Epithelial cell of prostate (primary cell): Measurements from ENCODE around the gene CEP85L.

ENCODE experiments used
- DNase-seq: peaks from one replicate; pipeline ENCODE4 v3.0.0-alpha.2; 2011; ENCODE audit warnings: low read depth, low spot score
- H3K27ac ChIP-seq: fragments of 450-650 bp; 2 replicates; pipeline ENCODE4 v1.5.1; 2017; ENCODE audit warnings: mild to moderate bottlenecking

CEP85L gene

DNA sequence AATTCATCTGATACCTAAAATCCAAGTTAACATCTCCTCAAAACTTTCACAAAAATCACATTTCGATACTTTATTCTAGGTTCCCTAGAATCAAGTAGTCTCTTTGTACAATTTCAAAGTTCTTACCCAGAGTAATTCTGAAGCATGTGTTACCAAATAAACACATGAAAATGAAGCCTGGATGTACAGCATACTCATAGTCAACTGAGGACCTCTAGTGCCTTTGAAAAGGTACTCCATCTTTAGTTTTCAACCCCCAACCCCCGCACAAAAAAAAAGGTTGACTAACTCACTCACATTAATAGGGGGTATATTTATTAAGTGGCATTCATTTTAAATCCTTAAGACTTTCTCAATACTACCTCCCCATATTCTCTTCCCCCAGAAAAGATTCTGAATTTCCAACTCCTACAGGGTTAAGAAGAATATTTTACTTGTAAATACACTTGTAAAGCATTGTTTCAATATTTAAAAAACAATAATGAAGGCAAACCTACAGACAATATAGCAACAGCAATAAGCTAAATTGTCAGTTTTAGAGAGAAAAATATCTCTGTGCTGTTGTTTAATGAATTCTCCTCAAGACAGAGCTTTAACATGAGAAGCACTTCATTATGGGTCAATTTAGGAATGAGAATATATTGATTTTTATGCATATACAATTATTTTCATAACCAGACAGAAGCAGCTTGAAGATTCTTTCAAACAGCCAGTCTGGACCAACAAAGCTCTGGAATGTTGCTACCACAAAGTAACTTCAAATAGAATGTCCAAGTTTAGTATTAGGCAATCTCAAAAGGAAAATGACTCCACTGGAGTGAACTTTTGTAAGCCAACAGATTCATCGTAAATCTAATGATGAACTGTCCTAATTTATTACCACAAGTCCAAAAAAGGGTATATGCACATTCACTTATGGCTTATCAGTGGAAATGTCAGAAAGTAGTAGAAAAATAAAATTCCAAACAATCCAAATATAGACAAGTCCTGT, 100.0 kb downstream of the CEP85L start:
- DNase-seq = no peak
- H3K27ac ChIP-seq = no peak overlapping the region

DNA sequence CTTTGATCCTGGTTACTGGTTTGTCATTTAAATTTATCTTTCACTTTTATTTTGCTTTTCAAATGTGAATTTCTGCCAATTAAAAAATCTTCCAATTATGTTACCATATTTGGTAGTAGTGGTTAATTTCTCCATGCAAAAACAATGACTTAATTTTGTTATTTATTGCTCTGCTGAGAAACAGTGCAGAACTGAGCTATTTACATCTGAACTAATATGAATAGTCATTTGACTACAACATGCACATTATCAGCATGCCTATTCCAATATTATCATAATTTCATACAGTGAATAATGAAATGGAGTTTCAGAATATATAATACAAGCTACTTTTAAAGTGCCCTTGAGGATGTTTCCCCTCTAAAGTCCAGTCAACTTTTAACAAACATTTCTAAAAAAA, 102.8 kb downstream of the CEP85L start:
- no peak overlapping the region for H3K27ac ChIP-seq
- no peak for DNase-seq

DNA sequence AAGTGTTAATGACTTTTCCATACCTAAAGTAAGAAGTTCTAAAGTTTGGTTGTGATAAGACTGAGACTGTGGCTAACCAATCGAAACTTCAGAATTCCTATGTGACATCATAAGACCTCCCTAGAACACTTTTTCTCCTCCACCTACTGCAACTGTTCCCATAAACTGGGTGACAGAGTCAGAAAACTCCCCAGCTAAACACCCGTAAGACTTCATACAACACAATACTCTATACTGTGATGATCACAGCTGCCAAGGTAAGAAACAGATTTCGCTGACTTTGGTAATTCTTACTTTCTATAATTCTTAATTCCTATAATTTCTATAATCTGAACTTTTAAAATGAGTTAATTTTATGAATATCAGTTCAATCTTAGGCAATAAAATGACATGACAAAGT, 103.3 kb downstream of the CEP85L start, which contains the start of gene PLN:
Gene PLN (plus strand): TSS at position 161 of the 400 bp plus-strand sequence. CDS start 10,626 bp downstream, outside the sequence.
- no peak within 1 kb of the TSS for H3K27ac ChIP-seq
- DNase-seq = no peak

DNA sequence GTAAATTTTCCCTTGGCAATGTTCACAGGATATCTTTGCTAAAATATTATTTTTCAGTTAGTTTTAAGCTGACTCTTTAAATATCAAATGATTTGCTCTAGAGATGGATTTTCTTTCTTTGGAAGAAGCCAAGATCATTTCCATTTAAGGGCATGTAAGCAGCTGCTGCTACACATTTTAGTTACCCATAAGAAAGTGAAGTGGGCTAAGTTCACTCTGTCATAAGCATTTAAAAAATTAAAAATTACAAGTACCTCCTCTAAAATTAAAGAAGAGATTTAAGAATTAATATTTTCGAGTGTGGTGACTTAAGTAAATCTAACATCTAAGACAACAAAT, 104.5 kb downstream of the CEP85L start:
- no peak for DNase-seq
- H3K27ac ChIP-seq = no peak overlapping the region

DNA sequence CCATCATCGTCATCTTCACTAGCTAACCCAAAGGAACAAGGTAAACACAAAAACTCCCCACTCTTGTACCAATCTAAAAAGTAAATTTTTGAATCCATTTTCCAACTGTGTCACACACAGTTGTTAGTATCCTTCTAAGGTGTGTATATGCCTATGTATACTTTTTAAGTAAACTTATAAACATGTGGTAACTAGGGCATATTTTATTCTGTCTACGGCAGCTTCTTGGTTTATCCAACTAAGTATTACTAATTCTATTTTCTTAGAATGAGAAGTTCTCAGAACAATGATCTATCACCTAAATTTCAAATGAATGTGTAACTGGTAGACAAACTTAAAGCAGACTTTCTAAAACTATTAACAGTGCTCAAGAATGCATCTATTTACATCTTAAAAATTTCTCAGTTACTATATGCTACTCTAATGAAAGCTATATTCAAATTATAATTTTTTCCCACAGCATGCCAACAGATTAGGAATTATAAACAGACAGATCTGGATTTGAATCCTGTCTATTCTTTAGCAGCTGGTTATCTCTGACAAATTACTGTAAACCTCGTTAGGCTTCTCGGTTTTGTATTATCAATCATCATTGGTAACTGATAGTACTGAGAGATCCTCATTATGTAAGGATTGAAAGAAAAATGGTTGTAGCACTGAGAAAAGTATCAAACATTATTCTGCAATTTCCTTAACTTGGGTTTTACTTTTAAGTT, 105.1 kb downstream of the CEP85L start:
- H3K27ac ChIP-seq = no peak overlapping the region
- DNase-seq = no peak

DNA sequence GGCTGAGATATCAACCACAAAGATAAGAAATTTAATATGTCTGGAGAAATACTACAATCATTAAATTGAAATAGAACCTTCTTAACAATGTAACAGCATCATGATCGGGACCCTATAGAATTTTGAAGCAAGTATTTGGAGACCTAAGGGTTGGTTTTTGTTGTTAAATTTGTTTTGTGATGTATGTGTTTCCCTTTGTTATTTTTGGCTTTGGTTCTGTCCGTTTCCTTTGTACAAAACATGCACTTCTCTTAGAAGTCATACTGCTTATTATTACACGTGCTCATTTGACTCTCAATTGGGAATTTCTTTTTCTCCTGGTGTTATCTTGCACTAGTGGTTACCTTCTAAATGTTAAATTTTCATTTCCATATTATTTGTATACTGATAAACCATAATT, 107.3 kb downstream of the CEP85L start:
- DNase-seq = no peak

DNA sequence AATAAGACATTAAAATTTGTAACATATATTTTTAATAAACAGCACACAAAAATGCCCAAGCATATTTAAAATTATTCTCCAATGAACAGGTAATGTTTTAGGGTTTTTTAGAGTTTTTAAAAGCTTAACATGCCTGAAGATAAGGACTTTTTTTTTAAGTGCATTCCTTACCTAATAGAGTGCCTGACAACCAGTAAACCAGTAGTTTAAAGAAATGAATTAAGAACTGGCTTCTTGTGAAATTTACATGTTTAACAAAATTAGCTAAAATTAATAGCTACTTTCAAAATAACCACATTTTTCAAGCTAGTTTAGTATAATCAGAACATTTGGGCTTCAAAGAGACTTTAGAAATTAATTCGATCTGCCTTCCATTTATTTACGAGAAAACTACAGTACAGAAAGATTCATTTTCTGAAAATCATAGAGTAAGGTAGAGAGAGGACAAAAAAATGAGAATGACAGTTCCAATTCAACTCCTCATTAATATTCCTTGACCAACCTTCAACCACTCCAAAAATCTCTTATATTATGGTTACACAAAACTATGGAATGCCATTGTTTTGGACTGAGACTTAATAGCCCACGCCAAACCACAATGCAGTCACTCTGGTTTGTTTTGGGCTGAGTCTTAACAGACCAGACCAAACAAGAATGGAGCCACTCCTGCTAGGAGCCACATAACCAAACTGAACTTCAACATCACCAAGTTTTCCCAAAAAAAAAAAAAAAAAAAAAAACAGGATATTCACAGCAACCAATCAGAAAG, 109.0 kb downstream of the CEP85L start:
- peak; percentile 6 for DNase-seq
- H3K27ac ChIP-seq = no peak overlapping the region

More for the DNA sequence above, 107.3 kb downstream of the CEP85L start:
- no peak overlapping the region for H3K27ac ChIP-seq

DNA sequence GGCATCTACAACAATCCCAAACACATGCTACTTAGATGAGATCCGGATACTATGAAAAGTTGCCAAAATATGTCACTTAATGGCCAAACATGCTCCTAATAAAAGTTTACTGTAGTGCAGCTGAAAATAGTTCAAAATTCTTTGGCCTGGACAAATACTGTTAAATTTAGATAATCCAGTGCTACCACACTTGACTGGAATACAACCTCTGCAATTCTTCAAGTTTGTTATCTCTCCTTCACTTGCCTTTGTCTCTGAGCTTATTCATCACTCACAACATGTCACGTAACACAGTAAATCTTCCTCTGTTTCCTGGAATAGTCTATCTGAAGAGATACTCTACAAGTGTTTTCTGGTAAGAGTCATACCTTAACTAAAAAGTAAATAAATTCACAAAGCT, 113.8 kb downstream of the CEP85L start:
- H3K27ac ChIP-seq = no peak overlapping the region
- DNase-seq = no peak

DNA sequence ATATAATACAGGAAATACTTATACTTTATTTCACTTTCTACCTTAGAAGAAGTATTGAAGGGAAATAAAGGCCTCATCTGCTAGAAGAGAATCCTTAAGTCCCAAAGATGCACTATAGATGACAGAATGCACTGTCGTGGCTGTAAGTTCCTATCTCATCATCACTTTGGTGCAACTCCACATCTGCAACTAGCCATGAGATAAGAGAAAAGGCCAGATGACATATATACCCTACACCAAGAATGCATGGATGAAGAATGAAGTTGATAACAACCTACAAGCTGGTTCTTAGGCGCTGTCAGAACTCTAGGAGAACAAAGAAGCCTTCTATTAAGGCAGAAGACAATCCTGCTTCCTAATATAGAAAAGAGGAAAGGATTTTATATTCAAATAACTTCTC, 114.9 kb downstream of the CEP85L start:
- no peak overlapping the region for H3K27ac ChIP-seq
- DNase-seq = no peak

DNA sequence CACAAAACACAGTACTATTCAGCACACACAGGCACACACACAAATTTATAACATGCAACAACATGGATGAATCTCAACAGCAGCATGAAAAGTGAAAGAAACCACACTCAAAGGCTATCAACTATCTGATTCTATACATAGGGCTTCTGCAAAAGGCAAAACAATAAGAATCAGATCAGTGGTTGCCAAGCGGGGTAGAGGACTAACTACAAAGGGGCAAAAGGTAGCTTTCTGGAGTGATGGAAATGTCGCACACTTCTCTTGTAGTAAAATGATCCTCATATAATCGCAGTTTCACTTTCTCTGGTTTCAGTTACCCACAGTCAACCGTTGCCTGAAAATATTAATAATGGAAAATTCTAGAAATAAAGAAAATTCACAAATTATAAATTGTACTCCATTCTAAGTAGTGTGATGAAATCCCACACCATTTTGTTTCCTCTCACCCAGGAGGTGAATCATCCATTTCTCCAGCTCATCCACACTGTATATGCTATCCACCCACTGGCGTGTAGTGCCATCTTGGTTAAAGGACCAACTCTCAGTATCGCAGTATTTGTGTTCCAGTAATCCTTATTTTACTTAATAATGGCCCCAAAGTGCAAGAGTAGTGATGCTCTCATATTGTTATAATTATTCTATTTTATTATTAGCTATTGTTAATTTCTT, 116.1 kb downstream of the CEP85L start:
- no peak overlapping the region for H3K27ac ChIP-seq
- no peak for DNase-seq

DNA sequence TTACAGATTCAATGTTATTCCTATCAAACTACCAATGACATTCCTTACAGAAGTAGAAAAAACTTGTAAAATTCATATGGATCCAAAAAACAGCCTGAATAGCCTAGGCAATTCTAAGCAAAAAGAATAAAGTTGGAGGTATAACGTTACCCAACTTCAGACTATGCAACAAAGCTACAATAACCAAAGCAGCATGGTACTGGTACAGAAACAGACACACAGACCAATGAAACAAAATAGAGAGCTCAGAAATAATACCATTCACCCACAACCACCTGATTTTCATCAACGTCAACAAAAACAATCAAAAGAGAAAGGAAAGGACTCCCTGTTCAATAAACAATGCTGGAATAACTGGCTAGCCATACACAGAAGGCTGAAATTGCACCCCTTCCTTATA, 120.4 kb downstream of the CEP85L start:
- DNase-seq = no peak
- no peak overlapping the region for H3K27ac ChIP-seq

DNA sequence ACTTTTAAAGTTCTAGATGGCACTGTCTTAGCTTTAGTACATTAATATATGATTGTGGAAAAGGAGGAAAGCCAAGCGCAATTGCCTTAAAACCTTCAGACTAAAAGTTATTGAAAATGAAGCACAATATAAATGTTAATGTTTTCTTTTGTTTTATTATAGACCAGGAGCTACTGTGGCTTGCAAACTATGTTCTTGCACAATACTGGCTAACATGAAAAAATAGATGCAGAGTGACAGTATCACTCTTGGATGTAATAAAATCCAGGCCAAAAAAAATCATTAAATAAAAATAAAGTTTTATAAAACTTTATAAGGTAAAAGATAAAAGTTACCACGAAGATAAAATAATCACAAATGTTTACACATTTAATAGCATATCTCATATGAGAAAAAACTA, 121.6 kb downstream of the CEP85L start:
- no peak overlapping the region for H3K27ac ChIP-seq
- DNase-seq = no peak

DNA sequence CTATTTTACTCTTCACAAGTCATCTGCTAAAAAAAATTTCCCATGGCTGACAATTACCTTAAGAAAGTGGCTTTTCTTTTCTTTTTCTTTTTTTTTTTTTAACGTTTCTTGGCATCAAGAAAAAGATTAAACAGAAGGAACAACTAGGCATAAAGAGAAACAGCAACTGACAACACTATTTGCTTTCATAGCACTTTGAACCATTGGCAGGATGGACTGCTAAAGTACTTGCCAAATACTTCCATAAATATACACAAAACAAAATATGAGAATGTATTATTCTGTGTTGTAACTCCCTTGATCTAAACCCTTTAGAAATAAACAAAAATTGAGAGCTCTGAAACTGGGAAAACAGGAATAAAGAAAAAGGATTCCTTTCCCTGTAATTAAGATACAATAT, 123.3 kb downstream of the CEP85L start:
- no peak for DNase-seq
- no peak overlapping the region for H3K27ac ChIP-seq

DNA sequence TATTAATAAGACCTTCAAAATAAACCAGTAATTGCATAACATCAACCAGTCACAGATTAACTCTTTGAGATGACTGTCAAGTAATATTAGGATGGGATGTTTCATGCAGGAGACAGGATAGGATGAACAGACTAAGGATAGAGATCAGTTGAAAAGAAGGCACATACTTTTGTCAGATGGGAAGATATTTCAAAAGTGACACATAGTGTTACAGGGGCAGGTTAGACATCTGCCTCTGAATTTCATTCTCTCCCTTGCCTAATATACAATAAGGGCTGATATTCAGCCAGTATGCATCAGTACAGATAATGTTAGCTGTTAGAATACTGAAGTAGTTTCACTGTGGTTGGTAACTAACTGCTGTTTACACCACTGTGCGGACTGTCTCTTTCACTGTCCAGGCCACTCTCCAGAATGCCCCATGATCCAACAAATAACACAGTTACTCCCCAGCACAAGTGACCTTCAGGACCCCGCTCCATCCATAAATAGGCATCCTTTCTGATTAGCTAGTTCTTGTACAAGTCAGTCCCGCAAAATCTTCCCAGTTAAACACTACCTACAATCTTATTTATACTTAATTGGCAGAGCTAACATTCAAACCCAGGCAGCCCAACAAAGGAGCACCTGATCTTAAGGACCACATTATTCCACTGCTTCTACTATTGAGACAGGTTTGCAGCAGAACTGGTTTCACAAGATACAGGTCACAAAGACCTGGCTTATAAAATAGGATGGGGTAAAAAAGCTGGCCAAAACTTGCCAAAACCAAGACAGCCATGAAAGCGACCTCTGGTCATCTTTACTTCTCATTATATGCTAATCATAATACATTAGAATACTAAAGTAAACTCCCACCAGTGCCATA, 125.2 kb downstream of the CEP85L start:
- DNase-seq = no peak
- no peak overlapping the region for H3K27ac ChIP-seq

DNA sequence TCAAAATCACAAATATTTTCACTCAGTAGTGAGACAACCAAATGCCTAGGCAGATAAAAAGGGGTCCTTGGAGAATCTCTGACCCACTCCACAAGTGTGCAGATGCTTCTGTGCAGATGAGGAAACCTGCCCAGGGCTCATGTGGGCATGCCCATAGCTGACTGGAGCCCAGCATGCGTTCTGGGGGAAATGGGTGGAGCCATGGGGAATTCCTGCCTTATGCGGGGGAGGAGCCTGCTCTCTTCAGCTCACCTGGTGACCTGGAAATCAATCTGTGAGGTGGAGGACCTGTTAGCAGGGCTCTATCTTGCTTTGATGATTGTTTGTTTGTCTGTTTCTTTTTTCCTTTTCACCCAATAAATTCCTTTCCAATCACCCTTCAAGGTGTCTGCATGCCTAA, 126.7 kb downstream of the CEP85L start:
- H3K27ac ChIP-seq = no peak overlapping the region
- DNase-seq = no peak

DNA sequence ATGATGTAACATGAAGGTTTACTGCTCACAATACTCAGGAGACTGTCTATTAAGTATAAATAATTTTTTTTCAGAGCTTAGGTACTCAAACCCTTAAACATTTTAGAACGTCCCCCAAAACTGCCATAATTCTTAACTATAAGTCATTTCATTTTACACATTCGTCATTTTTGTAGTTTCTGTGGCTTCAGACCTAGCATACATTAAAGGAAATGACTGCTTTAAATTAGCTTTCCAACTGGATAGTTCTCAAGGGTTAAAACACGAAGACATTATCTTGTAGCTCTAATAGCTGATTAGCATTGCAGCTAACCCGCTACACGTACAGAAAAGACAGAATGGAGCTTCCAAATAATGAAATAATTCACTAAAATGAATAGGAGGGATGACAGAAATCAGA, 128.2 kb downstream of the CEP85L start:
- DNase-seq = no peak
- H3K27ac ChIP-seq = no peak overlapping the region

DNA sequence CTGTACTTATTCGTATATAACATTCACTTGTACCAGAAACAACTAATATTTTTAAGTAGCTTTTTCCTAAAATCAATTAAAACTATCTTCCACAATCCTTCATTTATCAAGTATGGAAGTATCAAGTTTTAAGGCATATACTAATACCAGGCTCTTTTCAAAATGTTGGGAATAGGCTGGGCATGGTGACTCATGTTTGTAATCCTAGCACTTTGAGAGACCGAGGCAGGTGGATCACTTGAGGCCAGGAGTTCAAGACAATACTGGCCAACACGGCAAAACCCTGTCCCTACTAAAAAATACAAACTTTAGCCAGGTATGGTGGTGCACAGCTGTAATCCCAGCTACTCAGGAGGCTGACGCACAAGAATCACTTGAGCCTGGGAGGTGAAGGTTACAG, 129.0 kb downstream of the CEP85L start:
- DNase-seq = no peak
- H3K27ac ChIP-seq = no peak overlapping the region

DNA sequence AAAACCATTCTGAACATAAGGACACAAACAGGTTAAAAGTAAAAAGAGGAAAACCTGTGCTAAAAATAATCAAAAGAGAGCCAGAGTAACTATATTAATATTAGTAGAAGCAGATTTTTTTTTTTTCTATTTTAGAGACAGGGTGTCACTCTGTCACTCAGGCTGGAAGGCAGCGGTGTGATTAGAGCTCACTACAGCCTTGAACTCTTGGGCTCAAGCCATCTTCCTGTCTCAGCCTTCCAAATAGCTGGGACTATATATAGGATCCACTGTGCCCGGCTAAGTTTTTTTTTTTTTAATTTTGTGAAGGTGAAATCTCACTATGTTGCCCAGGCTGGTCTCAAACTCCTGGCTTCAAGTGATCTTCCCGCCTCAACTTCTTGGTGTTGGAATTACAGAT, 136.7 kb downstream of the CEP85L start:
- H3K27ac ChIP-seq = no peak overlapping the region
- no peak for DNase-seq
